Esophagus squamous epithelium (tissue), 5 donors: ENCODE measurements around the gene COPZ1. TPM values are rescaled to one million over a fixed set of nuclear protein-coding genes. Genes with fewer than 3 reads are reported as not detected.

Source experiments
- DNase-seq: peaks from one replicate; lab custom pipeline; 2025; lab: John Stamatoyannopoulos, UW
- H3K27ac ChIP-seq, 4 donors: fragments of 200-600 bp; sonication (generic); one replicate each; pipeline ENCODE4 v1.5.1; 2016 to 2019; ENCODE audit warnings: mild to moderate bottlenecking in 1 of 4
- H3K27me3 ChIP-seq, 4 donors: fragments of 200-600 bp; sonication (generic); 1 replicate in 3 of 4; 2 replicates in 1 of 4; pipeline versions ENCODE4 v1.5.1 to v1.6.0; 2017 to 2021; ENCODE audit warnings: antibody characterized with exemption in 1 of 4
- H3K36me3 ChIP-seq, 3 donors: fragments of 200-600 bp; sonication (generic); one replicate each; pipeline ENCODE4 v1.5.1; 2016 to 2019
- H3K4me1 ChIP-seq, 3 donors: fragments of 200-600 bp; sonication (generic); one replicate each; pipeline ENCODE4 v1.5.1; 2017 to 2019
- H3K4me3 ChIP-seq, 4 donors: fragments of 200-600 bp; sonication (generic); 1 replicate in 3 of 4; 2 replicates in 1 of 4; pipeline ENCODE4 v1.5.1; 2016 to 2019; ENCODE audit warnings: mild to moderate bottlenecking in 2 of 4, moderate library complexity in 1 of 4
- H3K9me3 ChIP-seq, 3 donors: fragments of 200-600 bp; sonication (generic); one replicate each; pipeline ENCODE4 v1.5.1; 2016 to 2019
- CTCF ChIP-seq, 6 experiments: fragments of 450-650 bp in 4 of 6; fragments of 200-600 bp in 2 of 6; sonication (generic) in 2 of 6; IDR thresholded peaks; one replicate each; pipeline ENCODE4 v1.5.1; 2016 to 2019; ENCODE audit warnings: antibody characterized with exemption in 6 of 6, mild to moderate bottlenecking in 4 of 6, moderate library complexity in 4 of 6
- POLR2A ChIP-seq, 4 donors: fragments of 450-650 bp; IDR thresholded peaks; one replicate each; pipeline ENCODE4 v1.6.1; 2017; ENCODE audit warnings: antibody characterized with exemption in 4 of 4, mild to moderate bottlenecking in 4 of 4, moderate library complexity in 3 of 4
- WGBS, 2 donors: methylation state at CpG; one replicate each; pipeline ENCODE4 v1.1.5; 2018; 5-methylcytosine and 5-hydroxymethylcytosine counted together
- intact Hi-C: fragments of 100-400 bp; cut with DNase I; formaldehyde crosslinking; loops from one replicate; pipeline ENCODE4 v1.15.0; 2022
- total RNA-seq, 4 donors: library from RNA; depleted of rRNA; stranded (reverse); fragments of >200 nt; gene quantifications; one replicate each; pipeline ENCODE4 v1.1.0, GENCODE V29; 2016
- donor health status: DM: yes; HTN: yes; CAD: no.

The COPZ1 gene
- total RNA-seq, 4 donors from 2014 or later = 68.1 to 153 (median 97.9) TPM

GRCh38 chr12:54355104-54355815, 30.3 kb downstream of the COPZ1 start:
- H3K36me3 ChIP-seq = peaks cover under 1 to 21% (median 5%) of the 10 kb centered on the region in 3 donors
- 78 to 79% methylated on average over 6 of the region's 6 CpGs for WGBS, 2 donors
- DNase-seq = no peak
- no peak overlapping the region for H3K4me3 ChIP-seq
- no peak for TF ChIP-seq CTCF (IDR thresholded peaks at IDR 0.05)
- no peak for TF ChIP-seq POLR2A (IDR thresholded peaks at IDR 0.05)
- H3K4me1 ChIP-seq = peaks cover 3 to 46% (median 10%) of the 10 kb centered on the region in 3 donors
- H3K9me3 ChIP-seq = no peaks in the 10 kb centered on the region
- no peaks in the 10 kb centered on the region for H3K27me3 ChIP-seq
- no peak overlapping the region for H3K27ac ChIP-seq
- intact Hi-C loops = no loop called here

GRCh38 chr12:54356228-54356627, 31.3 kb downstream of the COPZ1 start:
- no peaks in the 10 kb centered on the region for H3K9me3 ChIP-seq
- WGBS, 2 donors = 82 to 88% methylated on average over 3 of the region's 3 CpGs
- intact Hi-C loops = no loop called here
- no peak for DNase-seq
- H3K36me3 ChIP-seq = peaks cover 0 to 11% (median 0%) of the 10 kb centered on the region in 3 donors
- peaks cover 3 to 54% (median 10%) of the 10 kb centered on the region in 3 donors for H3K4me1 ChIP-seq
- TF ChIP-seq CTCF (IDR thresholded peaks at IDR 0.05) = no peak
- H3K27me3 ChIP-seq = no peaks in the 10 kb centered on the region
- H3K4me3 ChIP-seq = no peak overlapping the region
- H3K27ac ChIP-seq = no peak overlapping the region

GRCh38 chr12:54356951-54357356, 32.0 kb downstream of the COPZ1 start:
- intact Hi-C loops = no loop called here
- no peak for DNase-seq
- no peak for TF ChIP-seq POLR2A (IDR thresholded peaks at IDR 0.05)
- TF ChIP-seq CTCF (IDR thresholded peaks at IDR 0.05) = no peak
- H3K4me1 ChIP-seq = peaks cover 3 to 47% (median 10%) of the 10 kb centered on the region in 3 donors
- peaks cover 0 to 4% (median 0%) of the 10 kb centered on the region in 3 donors for H3K36me3 ChIP-seq
- no peaks in the 10 kb centered on the region for H3K9me3 ChIP-seq
- WGBS, 2 donors = 79 to 100% methylated on average over 3 to 4 of the region's 4 CpGs
- H3K4me3 ChIP-seq = no peak overlapping the region
- no peaks in the 10 kb centered on the region for H3K27me3 ChIP-seq
- peak overlapping the region in 1 of 4 donors; percentile 38 for H3K27ac ChIP-seq

GRCh38 chr12:54357506-54358190, 32.7 kb downstream of the COPZ1 start:
- H3K9me3 ChIP-seq = no peaks in the 10 kb centered on the region
- peaks cover 3 to 40% (median 10%) of the 10 kb centered on the region in 3 donors for H3K4me1 ChIP-seq
- no peaks in the 10 kb centered on the region for H3K27me3 ChIP-seq
- H3K27ac ChIP-seq = peak overlapping the region in 2 of 4 donors; percentile 32 to 94
- H3K36me3 ChIP-seq = no peaks in the 10 kb centered on the region
- intact Hi-C loops = no loop called here
- H3K4me3 ChIP-seq = peak overlapping the region in 2 of 4 donors; percentile 58 to 71
- DNase-seq = no peak
- WGBS, 2 donors = 53 to 64% methylated on average over 2 of the region's 2 CpGs
- no peak for TF ChIP-seq CTCF (IDR thresholded peaks at IDR 0.05)
